ENCODE measurements around the gene CC2D1A. TPM values are rescaled to one million over a fixed set of nuclear protein-coding genes. Genes with fewer than 3 reads are reported as not detected.
A peak's percentile ranks its signal among the peaks of the same experiment; 100 is the strongest.

CC2D1A gene
- 10 to 100 TPM; 40.9 to 64.8 TPM for total RNA-seq

DNA sequence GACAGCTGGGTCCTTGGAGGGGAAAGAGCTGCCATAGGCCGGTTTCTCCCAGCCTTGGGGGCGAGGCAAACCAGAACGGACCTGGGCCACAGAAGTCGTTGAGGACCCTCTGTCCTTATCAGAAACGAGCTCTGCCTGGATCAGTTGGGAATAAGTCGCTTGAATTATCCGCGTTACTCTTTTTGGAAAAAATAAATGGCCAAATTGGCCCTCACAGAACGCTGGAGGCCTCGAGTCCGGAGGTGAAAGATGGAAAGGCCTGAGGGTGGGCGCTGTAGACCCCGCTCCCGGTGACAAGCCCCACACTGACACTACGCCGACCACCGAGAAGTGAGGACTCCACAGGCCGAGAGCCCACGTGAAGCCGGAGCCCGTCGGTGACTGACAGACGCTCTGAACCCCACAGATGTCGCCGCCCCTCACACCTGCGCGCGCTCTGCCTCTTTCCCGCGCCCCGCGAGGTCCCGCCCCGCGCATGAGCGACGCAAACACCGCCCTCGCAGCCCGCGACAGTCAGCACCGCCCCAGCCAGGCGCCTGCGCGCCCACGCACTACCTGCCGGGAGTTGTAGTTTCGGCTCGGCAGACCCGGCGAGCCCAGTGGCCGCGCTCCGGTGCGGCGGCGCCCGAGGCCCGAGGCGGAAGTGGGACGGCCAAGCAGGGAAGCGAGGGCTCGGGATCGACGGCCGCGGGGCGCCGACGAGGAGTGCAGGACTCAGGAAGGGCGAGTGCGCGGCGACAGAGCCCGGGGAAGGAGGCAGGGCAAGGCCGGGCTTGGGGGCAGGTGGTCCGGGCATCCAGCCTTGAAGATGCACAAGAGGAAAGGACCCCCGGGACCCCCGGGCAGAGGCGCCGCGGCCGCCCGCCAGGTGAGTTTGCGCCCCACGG is at the start of gene CC2D1A, which contains the start of gene BRME1:
TSS of gene CC2D1A (plus strand) at position 568 of the 887 bp plus-strand sequence. CDS start at position 809, 241 bp downstream.
TSS of gene BRME1 (minus strand) at position 484 of the 887 bp plus-strand sequence. CDS start 1,225 bp downstream, outside the sequence.
- H3K4me1 ChIP-seq (replicated peaks): no peaks in the 10 kb centered on the region
- H3K9me3 ChIP-seq: no peaks in the 10 kb centered on the region
- peak within 1 kb of the TSS; percentile 80 to 82 for H3K27ac ChIP-seq
- peak within 1 kb of the TSS; percentile 85 to 94 for H3K4me3 ChIP-seq
- TF ChIP-seq POLR2AphosphoS5 (IDR thresholded peaks at IDR 0.05): peak; percentile 89
- TF ChIP-seq, protein P1, sequence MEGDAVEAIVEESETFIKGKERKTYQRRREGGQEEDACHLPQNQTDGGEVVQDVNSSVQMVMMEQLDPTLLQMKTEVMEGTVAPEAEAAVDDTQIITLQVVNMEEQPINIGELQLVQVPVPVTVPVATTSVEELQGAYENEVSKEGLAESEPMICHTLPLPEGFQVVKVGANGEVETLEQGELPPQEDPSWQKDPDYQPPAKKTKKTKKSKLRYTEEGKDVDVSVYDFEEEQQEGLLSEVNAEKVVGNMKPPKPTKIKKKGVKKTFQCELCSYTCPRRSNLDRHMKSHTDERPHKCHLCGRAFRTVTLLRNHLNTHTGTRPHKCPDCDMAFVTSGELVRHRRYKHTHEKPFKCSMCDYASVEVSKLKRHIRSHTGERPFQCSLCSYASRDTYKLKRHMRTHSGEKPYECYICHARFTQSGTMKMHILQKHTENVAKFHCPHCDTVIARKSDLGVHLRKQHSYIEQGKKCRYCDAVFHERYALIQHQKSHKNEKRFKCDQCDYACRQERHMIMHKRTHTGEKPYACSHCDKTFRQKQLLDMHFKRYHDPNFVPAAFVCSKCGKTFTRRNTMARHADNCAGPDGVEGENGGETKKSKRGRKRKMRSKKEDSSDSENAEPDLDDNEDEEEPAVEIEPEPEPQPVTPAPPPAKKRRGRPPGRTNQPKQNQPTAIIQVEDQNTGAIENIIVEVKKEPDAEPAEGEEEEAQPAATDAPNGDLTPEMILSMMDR (IDR thresholded peaks at IDR 0.05): peak in 2 of 4 experiments; percentile 18 to 41
- peak; percentile 69 for TF ChIP-seq POLR2A (IDR thresholded peaks at IDR 0.05)
- H3K36me3 ChIP-seq: peaks cover 0 to 2% of the 10 kb centered on the region in 2 donors
- 8% methylated on average over 76 of the region's 86 CpGs for WGBS
- intact Hi-C loops (cut with DNase I): no loop called here
- DNase-seq (ENCODE audit: low spot score): peak; percentile 90
- H3K27me3 ChIP-seq (replicated peaks; ENCODE audit: insufficient read depth): no peaks in the 10 kb centered on the region

DNA sequence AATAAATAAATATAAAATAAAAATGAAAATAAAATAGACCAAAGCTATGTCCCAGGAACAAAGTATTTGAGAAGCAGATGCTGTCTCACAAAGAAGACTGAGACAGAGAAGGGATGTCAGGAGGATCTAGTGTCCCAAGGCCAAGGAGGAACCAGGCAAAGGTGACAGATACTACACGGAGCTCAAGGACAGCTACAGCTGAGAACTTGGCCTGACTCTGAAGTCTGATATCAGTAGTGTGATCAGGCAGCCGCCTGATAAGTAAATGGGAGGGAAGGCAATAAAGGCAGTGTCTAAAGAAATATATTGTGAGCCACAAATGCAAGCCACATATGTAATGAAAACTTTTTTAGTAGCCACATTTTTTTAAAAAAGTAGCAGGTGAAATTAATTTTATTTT is 49.5 kb upstream of the CC2D1A start:
- H3K4me1 ChIP-seq (replicated peaks): peaks cover under 1% of the 10 kb centered on the region
- no peaks in the 10 kb centered on the region for H3K27me3 ChIP-seq (replicated peaks; ENCODE audit: insufficient read depth)
- 49% methylated on average over 2 of the region's 2 CpGs for WGBS
- intact Hi-C loops (cut with DNase I): no loop called here
- H3K4me3 ChIP-seq: no peak overlapping the region
- H3K36me3 ChIP-seq: no peaks in the 10 kb centered on the region
- H3K27ac ChIP-seq: no peak overlapping the region
- no peaks in the 10 kb centered on the region for H3K9me3 ChIP-seq
- TF ChIP-seq, protein P1 (IDR thresholded peaks at IDR 0.05): no peak
- TF ChIP-seq POLR2AphosphoS5 (IDR thresholded peaks at IDR 0.05): no peak
- no peak for TF ChIP-seq POLR2A (IDR thresholded peaks at IDR 0.05)
- DNase-seq (ENCODE audit: low spot score): no peak

DNA sequence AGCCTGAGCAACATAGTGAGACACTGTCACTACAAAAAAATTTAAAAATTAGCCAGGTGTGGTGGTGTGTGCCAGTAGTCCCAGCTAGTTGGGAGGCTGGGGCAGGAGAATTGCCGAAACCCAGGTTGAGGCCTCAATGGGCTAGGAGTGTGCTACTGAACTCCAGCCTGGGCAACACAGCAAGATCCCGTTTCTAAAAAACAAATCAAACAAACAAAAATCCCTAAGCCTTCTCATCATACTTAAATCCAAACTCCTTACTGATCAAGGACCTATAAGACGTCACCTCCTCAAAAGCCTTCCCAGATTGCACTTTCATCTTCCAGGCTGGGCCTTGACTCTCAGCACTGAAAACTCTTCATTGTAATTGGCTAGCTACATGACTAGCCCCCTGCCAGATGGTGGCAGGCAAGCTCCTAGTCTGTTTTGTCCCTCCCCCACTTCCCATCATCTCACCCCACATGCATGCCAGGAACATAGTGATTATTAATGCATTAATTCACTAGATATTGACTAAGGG is 46.6 kb upstream of the CC2D1A start:
- H3K36me3 ChIP-seq: no peaks in the 10 kb centered on the region
- peaks cover 5% of the 10 kb centered on the region for H3K4me1 ChIP-seq (replicated peaks)
- DNase-seq (ENCODE audit: low spot score): no peak
- no peak for TF ChIP-seq POLR2A (IDR thresholded peaks at IDR 0.05)
- TF ChIP-seq POLR2AphosphoS5 (IDR thresholded peaks at IDR 0.05): no peak
- TF ChIP-seq, protein P1 (IDR thresholded peaks at IDR 0.05): no peak
- H3K27ac ChIP-seq: no peak overlapping the region
- intact Hi-C loops (cut with DNase I): no loop called here
- H3K9me3 ChIP-seq: no peaks in the 10 kb centered on the region
- H3K27me3 ChIP-seq (replicated peaks; ENCODE audit: insufficient read depth): no peaks in the 10 kb centered on the region
- WGBS: 96% methylated on average over 3 of the region's 3 CpGs
- no peak overlapping the region for H3K4me3 ChIP-seq

DNA sequence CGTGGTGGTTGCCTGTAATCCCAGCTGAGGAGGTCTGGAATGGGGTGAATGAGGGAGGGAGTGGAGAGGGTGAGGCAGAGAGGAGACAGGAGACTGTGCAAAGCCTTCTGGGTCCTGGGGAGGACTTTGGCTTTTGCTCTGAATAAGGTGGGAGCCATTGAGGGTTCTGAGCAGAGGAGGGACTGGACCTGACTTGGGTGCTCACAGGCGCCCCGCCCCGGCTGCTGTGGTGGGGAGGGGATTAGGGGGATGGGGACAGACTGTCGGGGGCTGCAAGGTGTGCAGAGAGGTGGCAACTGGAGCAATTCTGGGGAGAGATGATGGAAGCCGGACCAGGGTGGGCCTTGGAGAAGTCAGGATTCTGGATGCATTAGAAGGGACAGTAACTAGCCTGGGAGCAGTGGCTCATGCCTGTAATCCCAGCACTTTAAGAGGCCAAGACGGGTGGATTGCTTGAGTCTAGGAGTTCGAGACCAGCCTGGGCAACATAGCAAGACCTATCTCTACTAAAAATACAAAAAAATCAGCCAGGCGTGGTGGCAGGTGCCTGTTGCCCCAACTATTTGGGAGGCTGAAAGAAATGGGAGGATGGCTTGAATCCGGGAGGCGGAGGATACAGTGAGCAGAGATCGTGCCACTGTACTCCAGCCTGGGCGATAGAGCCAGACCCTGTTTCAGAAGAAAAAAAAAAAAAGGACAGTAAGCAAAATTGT is 45.2 kb upstream of the CC2D1A start:
- H3K9me3 ChIP-seq: no peaks in the 10 kb centered on the region
- H3K36me3 ChIP-seq: no peaks in the 10 kb centered on the region
- 85% methylated on average over 13 of the region's 13 CpGs for WGBS
- TF ChIP-seq, protein P1 (IDR thresholded peaks at IDR 0.05): no peak
- TF ChIP-seq POLR2A (IDR thresholded peaks at IDR 0.05) (no peak), POLR2AphosphoS5 (IDR thresholded peaks at IDR 0.05) (no peak)
- no peak for DNase-seq (ENCODE audit: low spot score)
- intact Hi-C loops (cut with DNase I): loop anchor here (10.0 kb wide), 2 partner anchors 256 to 706 kb away; partner anchors contain the start of genes IER2 and STX10
- peak overlapping the region; percentile 82 to 85 for H3K27ac ChIP-seq
- no peak overlapping the region for H3K4me3 ChIP-seq
- H3K4me1 ChIP-seq (replicated peaks): peaks cover 5% of the 10 kb centered on the region
- no peaks in the 10 kb centered on the region for H3K27me3 ChIP-seq (replicated peaks; ENCODE audit: insufficient read depth)

All from prostate gland (tissue), 2 donors.